Measurements from ENCODE around the gene C9orf153.
A peak's percentile ranks its signal among the peaks of the same experiment; 100 is the strongest.

C9orf153 gene

DNA sequence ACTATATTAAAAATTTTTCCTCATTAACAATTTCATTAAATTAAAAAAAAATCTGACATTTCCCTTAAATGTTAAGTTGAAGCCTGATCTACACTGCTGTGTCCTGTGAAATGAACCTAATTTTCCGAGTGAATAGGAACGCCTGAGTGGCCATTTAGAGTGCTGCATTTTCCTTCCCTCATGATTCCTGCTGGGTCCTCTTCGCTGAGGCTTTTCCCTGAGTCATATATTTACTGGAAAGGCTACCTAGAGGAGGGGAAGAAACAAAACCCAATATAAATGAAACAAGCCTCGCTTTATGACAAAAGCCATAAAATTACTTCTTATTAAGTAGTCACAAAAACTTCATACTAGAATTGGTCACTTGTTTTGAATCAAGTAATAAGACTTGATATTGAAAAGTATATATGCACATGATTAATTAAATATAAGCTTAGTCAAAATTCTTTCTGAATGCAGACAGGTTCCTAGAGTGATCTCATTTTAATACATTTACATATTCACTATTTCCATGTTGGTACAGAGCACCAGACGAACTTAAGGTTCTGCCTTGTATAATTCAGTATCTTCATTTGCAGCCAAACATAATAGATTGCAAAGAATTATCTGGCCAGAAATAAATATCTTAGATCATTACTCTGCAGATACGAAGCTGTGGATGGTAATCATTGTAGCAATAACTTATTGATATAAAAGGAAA lies 29.2 kb upstream of the C9orf153 start:
- DNase-seq (ENCODE audit: low read depth) = no peak
- H3K4me3 ChIP-seq (ENCODE audit: low read length) = no peak overlapping the region
- TF ChIP-seq, protein P1, sequence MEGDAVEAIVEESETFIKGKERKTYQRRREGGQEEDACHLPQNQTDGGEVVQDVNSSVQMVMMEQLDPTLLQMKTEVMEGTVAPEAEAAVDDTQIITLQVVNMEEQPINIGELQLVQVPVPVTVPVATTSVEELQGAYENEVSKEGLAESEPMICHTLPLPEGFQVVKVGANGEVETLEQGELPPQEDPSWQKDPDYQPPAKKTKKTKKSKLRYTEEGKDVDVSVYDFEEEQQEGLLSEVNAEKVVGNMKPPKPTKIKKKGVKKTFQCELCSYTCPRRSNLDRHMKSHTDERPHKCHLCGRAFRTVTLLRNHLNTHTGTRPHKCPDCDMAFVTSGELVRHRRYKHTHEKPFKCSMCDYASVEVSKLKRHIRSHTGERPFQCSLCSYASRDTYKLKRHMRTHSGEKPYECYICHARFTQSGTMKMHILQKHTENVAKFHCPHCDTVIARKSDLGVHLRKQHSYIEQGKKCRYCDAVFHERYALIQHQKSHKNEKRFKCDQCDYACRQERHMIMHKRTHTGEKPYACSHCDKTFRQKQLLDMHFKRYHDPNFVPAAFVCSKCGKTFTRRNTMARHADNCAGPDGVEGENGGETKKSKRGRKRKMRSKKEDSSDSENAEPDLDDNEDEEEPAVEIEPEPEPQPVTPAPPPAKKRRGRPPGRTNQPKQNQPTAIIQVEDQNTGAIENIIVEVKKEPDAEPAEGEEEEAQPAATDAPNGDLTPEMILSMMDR (IDR thresholded peaks at IDR 0.05; ENCODE audit: insufficient read depth, low read depth, low read length, missing control alignments) = no peak

DNA sequence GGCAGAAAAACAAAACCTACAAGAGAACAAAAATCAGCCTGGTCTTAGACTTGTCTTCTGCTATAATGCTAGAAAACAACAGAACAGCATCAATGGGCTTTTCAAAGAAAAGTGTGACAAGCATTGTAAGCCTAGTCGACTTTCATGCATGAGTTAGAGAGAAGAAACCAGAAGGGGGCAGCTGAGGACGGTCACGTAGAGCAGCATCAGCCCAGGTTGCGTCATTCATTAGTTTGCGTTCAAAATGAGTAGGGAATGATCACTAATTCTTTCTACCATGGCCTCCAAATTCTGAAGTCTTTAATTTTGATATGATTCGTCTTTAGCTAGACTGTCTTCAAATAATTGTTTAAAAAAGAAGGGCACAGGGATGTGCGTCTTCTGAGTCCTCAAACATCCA lies 27.6 kb upstream of the C9orf153 start:
- TF ChIP-seq, protein P1 (IDR thresholded peaks at IDR 0.05; ENCODE audit: insufficient read depth, low read depth, low read length, missing control alignments) = peak; percentile 39
- no peak overlapping the region for H3K4me3 ChIP-seq (ENCODE audit: low read length)
- DNase-seq (ENCODE audit: low read depth) = peak; percentile 70

DNA sequence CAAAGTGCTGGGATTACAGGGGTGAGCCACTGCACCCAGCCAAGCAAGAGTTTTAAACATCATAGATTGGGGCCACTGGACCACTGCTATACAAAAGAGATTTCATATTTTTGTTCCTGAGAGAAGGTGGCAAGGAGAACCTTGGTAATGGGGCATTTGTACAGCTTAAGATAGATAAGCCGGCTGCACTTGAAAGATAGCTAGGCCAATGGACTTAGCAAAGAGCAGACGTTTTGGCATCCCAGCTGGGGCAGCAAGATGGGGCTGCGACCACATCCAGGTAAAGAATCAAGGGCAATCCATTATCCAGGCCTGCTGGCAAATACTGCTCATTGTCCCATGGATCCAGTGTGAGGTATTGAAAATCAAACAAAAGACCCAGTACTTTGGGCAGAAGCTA lies 26.8 kb upstream of the C9orf153 start:
- TF ChIP-seq, protein P1 (IDR thresholded peaks at IDR 0.05; ENCODE audit: insufficient read depth, low read depth, low read length, missing control alignments) = no peak
- no peak for DNase-seq (ENCODE audit: low read depth)
- no peak overlapping the region for H3K4me3 ChIP-seq (ENCODE audit: low read length)

DNA sequence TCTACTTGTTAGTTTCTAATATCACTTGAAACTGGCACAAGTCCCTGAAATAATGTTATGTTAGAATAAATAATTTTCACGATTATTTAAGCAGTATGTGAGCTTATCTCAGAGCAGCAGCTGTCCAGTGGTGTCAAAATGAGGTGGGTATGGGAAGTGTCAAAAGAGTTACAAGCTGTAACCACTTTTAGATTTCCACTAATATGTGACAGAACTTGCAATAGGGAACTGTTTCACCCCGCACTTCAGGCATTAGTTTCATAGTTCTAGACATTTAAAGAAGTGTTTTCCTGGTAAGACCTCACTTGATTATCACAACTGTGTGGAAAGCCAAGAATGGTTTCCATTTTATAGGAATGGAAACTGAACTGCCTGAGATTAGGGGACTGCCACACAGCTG lies 25.8 kb upstream of the C9orf153 start:
- H3K4me3 ChIP-seq (ENCODE audit: low read length) = no peak overlapping the region
- no peak for DNase-seq (ENCODE audit: low read depth)

DNA sequence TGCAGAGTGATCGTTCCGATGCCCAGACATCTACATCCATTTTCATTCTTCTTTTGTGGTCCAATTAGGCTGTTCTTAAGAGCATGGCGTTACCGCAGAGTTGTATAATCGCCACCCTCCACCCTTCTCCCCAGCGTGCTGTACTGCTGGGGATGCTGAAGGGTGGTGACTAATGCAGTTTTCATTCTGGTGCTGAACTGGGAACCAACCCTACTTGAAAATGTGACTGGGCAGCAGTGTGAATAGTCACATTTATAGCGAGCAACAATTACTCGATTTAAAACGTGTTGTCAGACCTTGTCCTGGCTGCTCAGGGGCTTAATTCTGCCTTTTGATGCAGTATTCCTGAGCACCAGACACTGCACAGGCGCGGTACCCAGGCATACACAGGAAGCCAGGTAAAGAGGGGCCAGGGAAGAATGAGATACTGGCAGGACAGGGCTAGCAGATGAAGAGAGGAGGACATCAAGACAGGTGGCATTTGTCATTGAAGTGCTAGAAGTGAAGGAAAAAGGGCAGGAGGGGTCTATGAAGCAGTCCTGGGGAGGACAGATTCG lies 23.6 kb upstream of the C9orf153 start:
- TF ChIP-seq, protein P1 (IDR thresholded peaks at IDR 0.05; ENCODE audit: insufficient read depth, low read depth, low read length, missing control alignments) = no peak
- peak; percentile 94 for DNase-seq (ENCODE audit: low read depth)

More for the DNA sequence above, 25.8 kb upstream of the C9orf153 start:
- TF ChIP-seq, protein P1 (IDR thresholded peaks at IDR 0.05; ENCODE audit: insufficient read depth, low read depth, low read length, missing control alignments) = no peak

DNA sequence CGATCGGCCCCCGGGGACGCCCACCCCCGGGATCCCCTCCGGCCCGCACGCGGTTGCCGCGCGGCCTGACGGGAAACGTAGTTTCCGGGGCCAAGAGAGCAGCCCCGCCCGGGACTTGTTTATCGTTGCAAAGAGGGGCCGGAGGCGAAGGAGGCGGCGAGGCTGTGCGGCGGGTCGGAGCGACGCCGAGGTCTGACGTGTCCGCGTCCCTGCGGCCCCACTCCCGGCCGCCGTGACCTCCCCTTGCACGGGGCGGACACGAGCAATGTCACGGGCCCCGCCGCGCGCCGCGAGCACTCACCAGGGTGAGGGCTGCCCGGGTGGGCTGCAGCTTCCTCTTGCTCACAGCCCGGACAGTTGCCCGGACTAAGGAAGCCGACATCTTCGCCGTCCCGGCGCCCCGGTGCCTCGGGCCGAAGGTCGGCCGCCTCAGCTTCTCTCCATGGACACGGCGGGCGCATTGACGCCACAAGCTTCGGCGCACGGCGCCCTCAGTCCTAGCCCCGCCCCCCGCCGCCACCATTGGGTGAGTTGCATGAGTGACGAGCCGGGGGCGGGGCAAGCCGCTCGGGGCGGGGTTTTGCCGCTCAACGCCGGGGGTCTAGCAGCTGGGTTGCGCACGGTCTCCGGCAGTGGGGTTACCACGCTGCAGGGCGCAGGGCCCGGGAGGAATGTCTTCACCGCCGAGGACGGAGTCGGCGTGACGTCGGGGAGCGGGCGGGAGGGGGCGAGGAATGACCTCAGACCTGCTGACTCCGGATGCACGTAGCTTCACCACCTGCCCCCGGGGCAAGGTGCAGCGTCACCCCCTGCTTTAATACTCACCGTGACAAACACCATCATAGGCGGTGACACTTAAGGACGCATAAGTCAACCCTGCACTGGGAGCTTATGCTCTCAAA lies 22.9 kb upstream of the C9orf153 start, which contains the start of gene ISCA1:
ISCA1 (minus strand) TSS at position 462 of the 902 bp plus-strand sequence; CDS start at position 382, 80 bp downstream.
- TF ChIP-seq, protein P1 (IDR thresholded peaks at IDR 0.05; ENCODE audit: insufficient read depth, low read depth, low read length, missing control alignments) = no peak
- DNase-seq (ENCODE audit: low read depth) = peak; percentile 92

More for the DNA sequence above, 23.6 kb upstream of the C9orf153 start:
- peak overlapping the region; percentile 78 for H3K4me3 ChIP-seq (ENCODE audit: low read length)

More for the DNA sequence above, 22.9 kb upstream of the C9orf153 start, which contains the start of gene ISCA1:
- H3K4me3 ChIP-seq (ENCODE audit: low read length) = peak within 1 kb of the TSS; percentile 78

Measured in epithelial cell of esophagus (primary cell).